ENCODE data around the gene ANKS1B.

DNA sequence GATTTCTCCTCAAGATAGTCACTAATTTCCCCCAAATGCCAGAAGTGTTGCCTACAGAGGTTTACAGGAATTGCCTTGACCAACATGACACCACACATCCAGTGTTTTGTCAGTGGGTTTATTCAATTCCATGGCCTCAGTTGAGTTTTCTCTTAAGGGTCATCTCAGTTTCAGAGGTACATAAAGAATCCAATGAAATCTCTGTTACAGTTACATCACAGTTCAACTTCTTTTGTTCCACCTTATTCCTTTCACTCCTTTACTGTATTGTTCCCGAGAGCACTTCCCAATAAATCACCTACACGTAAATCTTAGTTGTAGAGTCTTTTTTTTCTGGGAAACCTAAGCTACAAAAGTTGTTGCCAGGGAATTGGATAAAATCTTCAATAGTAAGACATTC, 410.8 kb downstream of the ANKS1B start:
- TF ChIP-seq, protein P1, sequence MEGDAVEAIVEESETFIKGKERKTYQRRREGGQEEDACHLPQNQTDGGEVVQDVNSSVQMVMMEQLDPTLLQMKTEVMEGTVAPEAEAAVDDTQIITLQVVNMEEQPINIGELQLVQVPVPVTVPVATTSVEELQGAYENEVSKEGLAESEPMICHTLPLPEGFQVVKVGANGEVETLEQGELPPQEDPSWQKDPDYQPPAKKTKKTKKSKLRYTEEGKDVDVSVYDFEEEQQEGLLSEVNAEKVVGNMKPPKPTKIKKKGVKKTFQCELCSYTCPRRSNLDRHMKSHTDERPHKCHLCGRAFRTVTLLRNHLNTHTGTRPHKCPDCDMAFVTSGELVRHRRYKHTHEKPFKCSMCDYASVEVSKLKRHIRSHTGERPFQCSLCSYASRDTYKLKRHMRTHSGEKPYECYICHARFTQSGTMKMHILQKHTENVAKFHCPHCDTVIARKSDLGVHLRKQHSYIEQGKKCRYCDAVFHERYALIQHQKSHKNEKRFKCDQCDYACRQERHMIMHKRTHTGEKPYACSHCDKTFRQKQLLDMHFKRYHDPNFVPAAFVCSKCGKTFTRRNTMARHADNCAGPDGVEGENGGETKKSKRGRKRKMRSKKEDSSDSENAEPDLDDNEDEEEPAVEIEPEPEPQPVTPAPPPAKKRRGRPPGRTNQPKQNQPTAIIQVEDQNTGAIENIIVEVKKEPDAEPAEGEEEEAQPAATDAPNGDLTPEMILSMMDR (IDR thresholded peaks at IDR 0.05) = no peak
- no peak for TF ChIP-seq REST (IDR thresholded peaks at IDR 0.05; ENCODE audit: insufficient read depth in 1 of 2, low read depth in 2 of 2, low read length in 1 of 2)
